ENCODE data around the gene ATP1B2.
A peak's percentile ranks its signal among the peaks of the same experiment; 100 is the strongest.
"Not testable (repeated sequence)": the region's sequence is repeated elsewhere in the genome, so short reads cannot be mapped to it uniquely, and the experiment has no call there.

Gene ATP1B2

GRCh38 chr17:7650509-7651096 is at the start of gene ATP1B2:
Gene ATP1B2, plus strand, starts transcription at chr17:7650926. Its CDS starts 593 bp downstream, at chr17:7651519.
- peak; percentile 26 for DNase-seq (ENCODE audit: low read depth)

- DNase-seq (ENCODE audit: low read depth), result no peak
These were observed 44.4 kb upstream of the ATP1B2 start for GRCh38 chr17:7606280-7606679.

- DNase-seq (ENCODE audit: low read depth), result no peak
These were observed 40.1 kb upstream of the ATP1B2 start for GRCh38 chr17:7610641-7611040.

GRCh38 chr17:7611635-7612293 is 39.0 kb upstream of the ATP1B2 start:
- no peak for DNase-seq (ENCODE audit: low read depth)

GRCh38 chr17:7612294-7612640 is 38.5 kb upstream of the ATP1B2 start:
- no peak for DNase-seq (ENCODE audit: low read depth)

GRCh38 chr17:7613769-7614424 is 36.8 kb upstream of the ATP1B2 start:
- no peak for DNase-seq (ENCODE audit: low read depth)

GRCh38 chr17:7614425-7615264 is 36.1 kb upstream of the ATP1B2 start, which contains the start of gene FXR2:
Gene FXR2, minus strand, starts transcription at chr17:7614897. Its CDS starts 365 bp downstream, at chr17:7614532.
- peak; percentile 93 for DNase-seq (ENCODE audit: low read depth)

- DNase-seq (ENCODE audit: low read depth), result no peak
These were observed 35.4 kb upstream of the ATP1B2 start for GRCh38 chr17:7615265-7615747.

- no peak for DNase-seq (ENCODE audit: low read depth)
These were observed 32.1 kb upstream of the ATP1B2 start for GRCh38 chr17:7618608-7619007.

- no peak for DNase-seq (ENCODE audit: low read depth)
These were observed 29.9 kb upstream of the ATP1B2 start for GRCh38 chr17:7620835-7621234.

GRCh38 chr17:7623661-7624060 is 27.1 kb upstream of the ATP1B2 start:
- no peak for DNase-seq (ENCODE audit: low read depth)

GRCh38 chr17:7625749-7626148 is 25.0 kb upstream of the ATP1B2 start:
- DNase-seq (ENCODE audit: low read depth), result not testable (repeated sequence)

GRCh38 chr17:7626307-7626706 is 24.4 kb upstream of the ATP1B2 start:
- DNase-seq (ENCODE audit: low read depth), result no peak

- DNase-seq (ENCODE audit: low read depth), result no peak
These were observed 23.8 kb upstream of the ATP1B2 start for GRCh38 chr17:7626956-7627249.

- DNase-seq (ENCODE audit: low read depth), result peak; percentile 49
These were observed 23.2 kb upstream of the ATP1B2 start, which contains the start of gene SAT2 for GRCh38 chr17:7627250-7628121. Gene SAT2, minus strand, starts transcription at chr17:7627821. Its CDS starts 186 bp downstream, at chr17:7627635.

- DNase-seq (ENCODE audit: low read depth), result no peak
These were observed 20.7 kb upstream of the ATP1B2 start, which contains the start of gene SHBG for GRCh38 chr17:7629939-7630571. Gene SHBG, plus strand, starts transcription at chr17:7630135. Its CDS starts 38 bp downstream, at chr17:7630173.

- DNase-seq (ENCODE audit: low read depth), result no peak
These were observed 19.0 kb upstream of the ATP1B2 start for GRCh38 chr17:7631398-7632380.

- DNase-seq (ENCODE audit: low read depth), result no peak
These were observed 18.2 kb upstream of the ATP1B2 start for GRCh38 chr17:7632492-7632894.

GRCh38 chr17:7633093-7633492 is 17.6 kb upstream of the ATP1B2 start:
- no peak for DNase-seq (ENCODE audit: low read depth)

GRCh38 chr17:7634384-7634783 is 16.3 kb upstream of the ATP1B2 start:
- no peak for DNase-seq (ENCODE audit: low read depth)

All from stimulated activated CD8-positive, alpha-beta memory T cell treated with anti-CD3 and anti-CD28 coated beads, Interleukin-15, amount 100 ng/mL, for 24 hours (primary cell).